Stimulated activated CD4-positive, alpha-beta T cell treated with anti-CD3 and anti-CD28 coated beads, Interleukin-1b, Interleukin-23, amount 100 ng/mL, for 1 hour (primary cell): ENCODE results near the gene C3orf80.
"Not testable (repeated sequence)": the region's sequence is repeated elsewhere in the genome, so short reads cannot be mapped to it uniquely, and the experiment has no call there.

Experiments
- DNase-seq, 2 donors: peaks; one replicate each; pipeline ENCODE4 v3.0.0-alpha.2; 2020; ENCODE audit warnings: low read depth in 2 of 2

The C3orf80 gene

DNA sequence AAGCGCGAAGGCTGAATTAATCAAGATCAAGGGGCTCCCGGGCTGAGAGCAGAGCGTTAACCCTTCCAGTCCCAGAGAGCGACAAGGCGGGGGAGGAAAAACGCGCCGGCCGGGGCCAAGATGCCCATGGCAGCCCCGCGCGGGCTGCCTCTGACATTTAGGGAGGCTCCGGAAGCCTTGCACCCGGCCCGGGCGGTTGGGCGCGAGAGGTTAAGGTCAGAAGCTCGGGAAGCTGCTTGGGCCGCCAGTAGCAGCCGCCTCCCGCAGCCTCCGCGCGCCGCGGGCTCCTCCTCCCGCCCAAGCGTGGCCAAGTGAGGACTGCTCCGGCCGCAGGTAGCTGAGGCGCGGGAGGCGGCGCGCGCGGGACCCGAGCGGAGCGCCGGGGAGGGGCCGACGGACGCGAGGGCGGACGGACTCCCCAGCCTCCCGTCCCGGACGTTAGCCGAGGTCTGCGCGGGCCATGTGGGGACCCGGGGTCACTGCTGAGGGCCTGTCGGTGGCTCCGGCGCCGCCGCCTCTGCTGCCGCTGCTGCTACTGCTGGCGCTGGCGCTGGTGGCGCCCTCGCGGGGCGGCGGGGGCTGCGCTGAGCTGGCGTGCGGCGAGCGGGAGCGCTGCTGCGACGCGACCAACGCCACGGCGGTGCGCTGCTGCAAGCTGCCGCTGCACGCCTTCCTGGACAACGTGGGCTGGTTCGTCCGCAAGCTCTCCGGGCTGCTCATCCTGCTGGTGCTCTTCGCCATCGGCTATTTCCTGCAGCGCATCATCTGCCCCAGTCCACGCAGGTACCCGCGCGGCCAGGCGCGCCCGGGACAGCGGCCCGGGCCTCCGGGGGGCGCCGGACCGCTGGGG lies at the start of gene C3orf80:
C3orf80 (plus strand) TSS at position 247 of the 850 bp plus-strand sequence; CDS start at position 461, 214 bp downstream.
- DNase-seq = no peak

DNA sequence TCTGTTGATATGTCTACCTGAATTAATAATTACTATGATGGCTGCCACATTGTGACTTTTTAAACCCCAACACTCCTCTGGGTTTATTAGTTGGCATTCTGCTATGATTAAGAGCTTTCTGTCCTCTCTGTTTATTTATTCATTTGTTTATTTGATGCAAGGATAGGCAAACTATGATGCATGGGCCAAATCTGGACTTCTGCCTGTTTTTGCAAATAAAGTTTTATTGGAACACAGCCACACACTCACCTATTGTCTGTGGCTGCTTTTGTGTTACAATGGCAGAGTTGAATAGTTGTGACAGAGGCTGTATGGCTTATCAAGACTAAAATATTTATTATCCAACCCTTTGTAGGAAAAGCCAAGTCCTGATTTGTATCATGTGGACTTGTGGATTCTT lies 48.3 kb upstream of the C3orf80 start:
- DNase-seq = no peak

DNA sequence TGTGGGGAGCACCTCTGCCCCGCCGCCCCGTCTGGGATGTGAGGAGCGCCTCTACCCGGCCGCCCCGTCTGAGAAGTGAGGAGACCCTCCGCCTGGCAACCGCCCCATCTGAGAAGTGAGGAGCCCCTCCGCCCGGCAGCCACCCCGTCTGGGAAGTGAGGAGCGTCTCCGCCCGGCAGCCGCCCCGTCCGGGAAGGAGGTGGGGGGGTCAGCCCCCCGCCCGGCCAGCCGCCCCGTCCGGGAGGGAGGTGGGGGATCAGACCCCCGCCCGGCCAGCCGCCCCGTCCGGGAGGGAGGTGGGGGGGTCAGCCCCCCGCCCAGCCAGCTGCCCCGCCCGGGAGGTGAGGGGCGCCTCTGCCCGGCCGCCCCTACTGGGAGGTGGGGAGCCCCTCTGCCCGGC lies 46.6 kb upstream of the C3orf80 start:
- DNase-seq = not testable (repeated sequence)

DNA sequence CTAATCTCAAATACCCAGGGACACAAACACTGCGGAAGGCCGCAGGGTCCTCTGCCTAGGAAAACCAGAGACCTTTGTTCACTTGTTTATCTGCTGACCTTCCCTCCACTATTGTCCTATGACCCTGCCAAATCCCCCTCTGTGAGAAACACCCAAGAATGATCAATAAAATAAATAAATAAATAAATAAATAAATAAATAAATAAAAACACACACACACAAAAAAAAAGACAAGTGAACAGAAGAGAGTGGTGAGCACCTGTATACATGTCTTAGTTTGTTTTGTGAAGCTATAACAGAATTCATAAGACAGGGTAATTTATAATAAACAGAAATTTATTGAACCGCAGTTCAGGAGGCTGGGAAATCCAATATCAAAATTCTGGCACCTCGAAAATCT lies 45.8 kb upstream of the C3orf80 start:
- not testable (repeated sequence) for DNase-seq

DNA sequence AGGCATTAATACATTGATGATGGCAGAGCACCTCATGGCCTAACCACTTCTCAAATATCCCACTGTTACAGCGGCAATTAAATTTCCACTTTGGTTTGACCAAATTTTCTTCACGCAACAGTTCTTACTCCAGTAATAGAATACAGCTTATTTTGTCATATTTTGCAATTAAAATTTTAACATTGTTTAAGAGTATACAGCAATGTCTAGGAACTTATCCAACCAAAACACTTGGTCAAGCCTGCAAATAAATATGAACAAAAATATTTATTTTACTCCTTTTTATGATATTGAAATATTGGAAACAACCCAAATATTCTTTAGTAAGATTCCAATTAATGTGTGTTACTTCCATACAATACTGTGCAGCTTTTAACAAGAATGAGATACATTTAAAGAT lies 45.3 kb upstream of the C3orf80 start:
- no peak for DNase-seq

DNA sequence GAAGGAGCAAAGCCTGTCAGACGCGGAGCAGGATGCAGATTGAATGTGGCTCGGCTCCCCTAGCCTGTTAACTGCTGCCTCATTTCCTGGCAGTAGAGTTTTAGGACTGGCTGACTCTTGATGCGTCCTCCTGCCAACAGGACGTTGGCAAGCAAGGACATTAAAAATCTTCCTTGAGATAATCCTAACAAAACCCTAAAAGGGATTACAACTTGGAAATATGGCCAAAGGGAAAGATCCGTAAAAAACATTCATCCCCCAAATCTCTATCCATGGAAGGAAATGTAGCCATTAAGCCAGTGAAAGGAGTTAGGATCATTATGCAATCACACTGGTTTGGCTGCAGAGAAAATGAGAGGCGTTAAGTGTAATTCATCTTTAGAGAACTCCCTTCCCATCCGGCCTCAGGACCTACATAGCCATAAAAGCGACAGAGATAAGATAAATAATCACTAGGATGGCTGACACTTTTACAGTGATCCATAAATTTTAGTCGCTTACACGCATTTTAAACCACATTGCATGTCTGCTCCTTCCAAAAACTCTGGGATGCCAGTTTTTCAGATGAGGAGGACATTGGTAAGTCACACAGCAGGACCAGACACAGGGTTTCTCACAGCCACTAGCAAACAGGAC lies 44.5 kb upstream of the C3orf80 start:
- DNase-seq = no peak

DNA sequence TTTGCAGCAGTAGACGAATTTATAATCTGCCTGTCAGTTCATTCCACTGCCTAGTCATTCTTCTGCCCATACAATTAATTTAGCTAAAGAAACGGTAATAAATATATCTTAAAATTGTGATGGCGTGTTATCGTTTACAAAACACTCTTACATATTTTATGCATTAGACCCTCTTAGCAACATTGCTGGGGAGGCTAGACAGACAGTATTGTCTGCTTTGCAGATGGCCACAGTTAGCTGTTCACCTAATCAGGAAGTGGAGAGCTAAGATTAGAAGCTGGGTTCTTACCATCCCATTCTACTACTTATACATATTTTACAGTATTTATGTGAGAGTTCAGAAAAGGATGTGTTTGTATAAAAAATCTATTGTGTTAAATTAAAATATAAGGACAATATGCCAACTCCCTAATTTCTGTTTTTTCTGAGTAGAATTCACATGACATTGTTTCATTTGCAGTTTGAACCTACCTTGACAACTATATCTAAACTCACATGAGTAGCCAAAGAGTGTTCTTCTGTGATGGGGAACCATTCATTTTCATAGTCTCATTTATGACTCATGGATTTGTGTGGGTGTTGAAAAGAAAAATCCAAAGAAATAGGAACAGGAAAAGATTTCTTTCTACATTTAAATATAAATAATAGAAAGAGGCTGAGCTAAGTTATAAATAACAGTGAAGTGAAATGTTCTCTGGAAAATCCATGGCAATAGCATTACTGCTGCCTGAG lies 41.7 kb upstream of the C3orf80 start:
- DNase-seq = no peak

DNA sequence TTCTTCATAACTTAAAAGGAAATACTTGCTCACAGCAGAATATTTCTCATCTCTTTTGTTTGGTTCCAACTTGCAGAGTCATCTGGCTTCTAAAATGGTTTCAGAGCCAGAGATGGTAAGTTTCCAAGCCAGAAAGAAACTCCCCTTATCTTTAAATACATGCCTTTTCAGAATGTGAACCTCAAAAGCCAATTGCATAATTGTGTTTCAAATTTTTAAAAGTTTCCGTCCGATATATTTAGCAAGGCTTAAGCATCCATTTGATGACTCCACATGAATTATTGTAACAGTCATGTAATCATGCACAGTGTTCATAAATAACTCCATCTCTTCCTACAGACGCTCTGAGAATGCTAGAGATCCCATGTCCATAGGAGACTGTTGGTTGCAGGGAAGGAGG lies 40.6 kb upstream of the C3orf80 start:
- DNase-seq = no peak

DNA sequence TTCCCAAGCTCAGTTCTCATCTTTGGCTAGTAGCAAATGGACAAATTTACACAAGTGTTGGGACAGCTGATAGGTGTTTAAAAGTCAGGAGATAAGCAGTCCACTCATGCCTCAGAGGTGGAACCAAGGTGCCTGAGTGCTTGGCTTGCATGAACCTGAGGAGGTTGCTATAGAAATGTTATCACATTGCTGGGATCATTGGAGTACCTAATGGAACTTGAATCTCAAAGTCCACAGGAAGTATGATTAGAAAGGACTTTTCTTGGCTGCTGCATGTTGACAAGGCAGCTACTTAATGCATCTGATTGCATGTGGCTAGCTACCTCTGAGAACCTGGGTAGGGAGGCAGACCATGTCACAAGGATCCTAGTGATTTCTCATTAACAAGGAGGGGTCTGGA lies 39.5 kb upstream of the C3orf80 start:
- no peak for DNase-seq

DNA sequence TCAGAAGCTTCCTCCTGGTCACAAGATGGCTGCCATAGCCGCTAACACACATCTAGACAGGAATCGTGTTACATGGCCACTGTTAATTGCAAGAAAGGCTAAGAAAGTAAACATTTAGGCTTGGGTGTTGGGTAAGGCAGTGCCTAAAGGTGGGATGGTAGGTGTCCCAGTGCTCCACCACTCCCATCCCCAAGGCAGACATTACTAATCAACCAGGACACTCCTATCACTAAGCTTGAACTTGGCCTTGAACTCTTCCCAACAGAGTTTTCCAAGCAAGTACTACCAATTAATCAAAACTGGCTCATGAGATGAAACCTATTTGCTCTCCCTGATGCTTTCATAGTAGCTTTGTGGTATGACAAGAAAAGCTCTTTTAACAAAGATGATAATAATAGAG lies 37.9 kb upstream of the C3orf80 start:
- no peak for DNase-seq

DNA sequence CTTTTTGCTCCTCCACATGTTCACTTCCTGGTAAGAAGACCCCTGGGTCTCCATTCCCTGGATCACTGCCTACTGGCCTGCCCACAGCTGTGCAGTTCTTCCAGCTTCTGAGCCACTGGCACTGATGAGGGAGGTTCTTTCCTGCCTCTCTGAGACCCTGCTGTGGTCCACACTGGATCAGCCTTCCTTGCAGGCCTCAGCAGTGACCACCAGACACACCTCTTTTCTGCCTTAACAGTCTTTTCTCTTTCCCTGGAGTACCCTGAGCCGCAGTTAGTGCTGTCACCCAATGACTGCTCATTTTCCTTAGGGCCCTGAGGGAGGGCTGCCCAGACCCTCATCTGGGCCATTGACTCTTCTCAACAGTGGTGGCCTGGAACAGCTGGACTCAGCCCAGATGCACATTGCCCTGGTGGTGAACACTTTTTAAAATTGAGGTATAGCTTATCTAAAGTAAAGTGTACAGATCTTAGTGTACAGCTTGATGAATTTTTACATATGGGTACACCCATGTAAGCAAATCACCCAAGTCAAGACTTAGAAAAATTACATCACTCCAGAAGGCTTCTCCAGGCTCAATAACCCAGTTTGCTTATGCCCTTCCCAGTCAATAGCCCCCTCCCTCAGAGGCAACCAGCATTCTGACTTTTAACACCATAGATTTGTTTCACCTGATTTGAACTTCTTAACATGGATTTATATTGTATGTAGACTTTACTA lies 32.8 kb upstream of the C3orf80 start:
- DNase-seq = no peak

DNA sequence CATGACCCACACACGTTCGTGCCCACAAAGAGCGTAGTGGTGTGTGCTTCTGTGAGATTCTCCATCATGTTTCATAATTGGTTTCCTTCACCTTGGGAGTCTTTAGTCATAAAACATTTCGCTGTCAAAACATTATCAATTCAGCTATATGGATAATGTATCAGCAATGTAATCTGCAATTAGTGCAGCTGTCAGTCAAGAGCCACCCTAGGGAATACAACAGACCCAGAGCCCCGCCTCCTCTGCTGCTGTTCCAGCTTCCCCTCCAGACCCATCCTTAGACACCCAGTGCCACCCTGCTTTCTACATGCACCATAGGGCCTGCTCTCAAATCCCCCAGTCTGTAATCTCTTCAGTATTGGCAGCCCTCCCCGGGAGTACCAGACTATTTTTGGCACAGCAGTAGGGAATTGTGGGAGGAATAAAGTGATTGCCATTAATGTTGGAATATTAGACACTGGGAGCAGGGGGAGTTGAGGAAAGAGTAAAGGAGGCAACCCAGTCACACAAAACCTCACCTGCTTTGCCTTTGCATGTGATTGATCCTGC lies 31.5 kb upstream of the C3orf80 start:
- no peak for DNase-seq

DNA sequence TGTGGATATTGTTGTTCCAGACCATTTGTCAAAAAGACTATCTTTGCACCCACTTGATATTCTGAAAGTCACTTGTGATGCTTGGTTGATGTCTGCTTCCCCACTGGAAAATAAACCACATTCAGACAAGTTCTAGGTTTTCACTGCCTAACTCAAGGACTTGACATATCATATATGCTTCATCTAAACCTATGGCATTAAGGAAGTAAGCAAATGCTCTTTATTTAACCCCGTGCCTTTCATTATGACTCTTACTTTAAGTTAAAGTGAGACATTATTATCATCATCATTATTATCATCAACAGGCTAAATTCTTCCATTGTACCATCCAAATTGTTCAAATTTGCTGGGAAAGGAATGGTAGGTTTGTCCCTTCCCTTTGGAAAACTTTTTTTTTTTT lies 30.8 kb upstream of the C3orf80 start:
- DNase-seq = no peak

DNA sequence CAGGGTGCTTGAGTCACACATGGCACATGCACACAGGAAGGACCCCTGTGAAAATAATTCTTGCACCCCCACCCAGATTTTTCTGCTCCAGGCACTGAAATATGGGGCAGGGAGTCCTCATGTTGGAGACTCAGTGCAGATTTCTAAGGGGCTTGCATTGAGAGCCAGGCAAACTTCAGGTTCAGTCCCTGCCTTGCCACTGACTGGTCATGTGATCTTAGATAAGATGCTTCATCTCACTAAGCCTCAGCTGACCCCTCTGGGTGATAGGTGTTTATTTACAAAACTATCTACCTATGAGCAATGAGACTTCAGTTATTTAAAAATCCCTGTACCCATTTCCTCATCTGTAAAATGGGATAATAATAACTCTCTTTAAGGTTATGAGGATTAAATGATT lies 30.1 kb upstream of the C3orf80 start:
- no peak for DNase-seq

DNA sequence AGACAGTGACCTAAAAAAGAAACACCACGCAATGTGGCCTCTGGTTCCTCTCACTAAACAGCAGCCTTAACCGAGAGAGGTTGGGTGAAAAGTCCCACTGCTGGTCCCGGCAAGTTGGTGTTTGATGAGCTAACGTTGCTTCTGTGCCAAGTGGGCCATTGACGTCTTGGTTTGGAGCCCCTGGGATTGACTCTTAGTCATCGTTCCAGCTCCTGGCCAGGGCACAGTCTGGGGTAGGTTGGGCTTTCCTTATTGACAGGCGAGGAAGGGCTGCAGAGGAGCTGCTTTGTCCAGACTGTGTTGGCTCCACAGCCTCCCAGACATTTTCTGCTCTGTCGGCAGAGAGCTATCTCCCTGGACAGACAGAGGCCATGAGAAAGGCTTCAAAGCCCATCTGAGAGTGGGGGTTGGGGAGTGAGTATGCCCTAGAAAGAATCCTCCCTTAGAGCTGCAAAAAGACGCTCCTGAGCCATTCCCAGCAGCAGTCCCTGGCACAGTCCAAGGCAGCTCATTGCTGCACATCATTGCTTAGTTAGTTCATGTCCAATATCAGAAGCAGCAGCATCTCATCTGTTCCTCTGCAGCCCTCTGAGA lies 28.6 kb upstream of the C3orf80 start:
- no peak for DNase-seq

DNA sequence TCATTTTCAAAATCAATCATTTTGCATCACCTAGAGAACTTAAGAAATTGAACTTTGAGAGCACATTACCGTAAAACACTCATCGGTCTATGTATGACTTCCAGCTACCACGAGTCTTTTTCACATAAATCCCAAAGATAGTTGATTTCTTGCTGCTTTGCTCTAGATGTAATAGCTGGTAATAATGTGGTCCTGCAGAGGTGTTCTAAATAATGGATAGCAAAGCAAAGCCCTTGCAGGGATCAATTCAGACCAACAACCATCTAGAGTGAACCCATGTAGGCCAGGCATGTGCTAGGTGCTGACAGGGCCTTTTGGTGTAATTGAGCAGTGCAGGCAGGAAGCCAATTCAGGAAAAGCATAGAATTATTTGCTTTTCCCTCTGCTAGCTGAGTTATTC lies 26.1 kb upstream of the C3orf80 start:
- DNase-seq = no peak

DNA sequence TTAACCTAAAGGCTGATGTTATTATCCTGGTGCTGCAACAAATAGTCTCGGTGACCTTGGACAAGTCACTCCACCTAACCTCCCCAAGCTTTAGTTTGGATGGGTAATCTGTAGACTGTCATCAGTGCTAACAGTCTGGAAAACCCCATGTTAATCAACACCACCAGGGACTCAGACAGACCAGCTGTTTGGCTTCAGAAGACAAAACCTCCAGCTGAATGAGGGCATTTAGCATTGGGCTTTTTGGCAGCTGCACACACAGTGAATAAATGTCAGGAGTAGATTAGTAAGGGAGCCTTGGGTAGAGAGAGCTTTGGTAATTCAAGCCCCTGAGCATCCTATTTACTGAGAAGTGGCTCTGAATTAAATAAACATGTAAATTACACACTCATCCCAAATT lies 24.9 kb upstream of the C3orf80 start:
- no peak for DNase-seq

DNA sequence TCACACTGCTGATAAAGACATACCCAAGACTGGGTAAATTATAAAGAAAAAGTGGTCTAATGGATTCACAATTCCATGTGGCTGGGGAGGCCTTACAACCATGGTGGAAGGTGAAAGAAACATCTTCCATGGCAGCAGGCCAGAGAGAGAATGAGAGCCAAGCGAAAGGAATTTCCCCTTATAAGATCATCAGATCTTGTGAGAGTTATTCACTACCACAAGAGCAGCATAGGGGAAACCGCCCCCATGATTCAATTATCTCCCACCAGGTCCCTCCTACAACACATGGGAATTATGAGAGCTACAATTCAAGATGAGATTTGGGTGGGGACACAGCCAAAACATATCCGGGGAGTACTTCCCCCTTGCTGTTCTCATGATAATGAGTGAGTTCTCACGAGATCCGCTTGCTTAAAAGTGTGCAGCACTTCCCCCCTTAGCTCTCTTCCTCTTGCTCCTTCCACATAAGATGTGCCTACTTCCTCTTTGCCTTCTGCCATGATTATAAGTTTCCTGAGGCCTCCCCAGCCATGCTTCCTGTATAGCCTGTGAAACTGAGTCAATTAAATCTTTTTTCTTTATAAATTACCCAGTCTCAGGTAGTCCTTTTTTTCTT lies 20.7 kb upstream of the C3orf80 start:
- not testable (repeated sequence) for DNase-seq

DNA sequence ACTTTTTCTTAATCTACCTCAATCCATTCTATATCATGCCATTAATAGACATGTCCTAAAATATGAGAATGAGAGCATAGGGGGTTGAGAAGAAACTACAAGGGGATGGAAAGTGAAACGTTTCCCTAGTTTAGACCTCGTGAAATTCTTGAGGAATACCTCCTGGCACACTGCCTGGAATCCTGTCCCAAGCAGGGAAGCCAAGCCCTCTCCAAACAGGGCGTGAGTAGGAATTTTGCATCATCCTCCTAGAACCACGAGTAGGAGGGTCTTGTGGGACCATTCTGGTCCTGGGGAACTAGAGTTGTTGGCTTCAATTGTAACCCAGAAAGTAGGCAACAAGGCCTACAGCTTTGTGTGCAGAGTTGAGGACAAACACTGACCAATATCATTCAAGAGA lies 19.6 kb upstream of the C3orf80 start:
- DNase-seq = no peak

DNA sequence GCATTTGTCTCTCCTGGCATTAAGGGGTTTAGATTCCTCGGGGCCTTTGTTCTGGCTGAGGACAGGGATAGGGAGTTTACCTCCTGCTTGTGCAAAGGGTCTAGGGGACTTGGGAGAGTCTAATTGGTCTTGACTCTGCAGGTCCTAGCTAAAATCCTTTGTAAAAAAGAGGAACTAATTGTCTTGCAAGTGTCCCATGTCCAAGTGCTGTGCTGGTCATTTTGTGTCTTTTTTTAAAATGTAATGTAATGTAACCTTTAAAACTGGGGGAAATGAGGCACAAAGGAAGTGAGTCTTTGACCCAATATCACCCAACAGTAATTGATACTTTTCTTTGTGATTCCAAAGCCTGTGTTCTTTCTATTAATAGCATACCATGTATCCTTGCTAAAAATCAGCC lies 14.9 kb upstream of the C3orf80 start:
- no peak for DNase-seq

DNA sequence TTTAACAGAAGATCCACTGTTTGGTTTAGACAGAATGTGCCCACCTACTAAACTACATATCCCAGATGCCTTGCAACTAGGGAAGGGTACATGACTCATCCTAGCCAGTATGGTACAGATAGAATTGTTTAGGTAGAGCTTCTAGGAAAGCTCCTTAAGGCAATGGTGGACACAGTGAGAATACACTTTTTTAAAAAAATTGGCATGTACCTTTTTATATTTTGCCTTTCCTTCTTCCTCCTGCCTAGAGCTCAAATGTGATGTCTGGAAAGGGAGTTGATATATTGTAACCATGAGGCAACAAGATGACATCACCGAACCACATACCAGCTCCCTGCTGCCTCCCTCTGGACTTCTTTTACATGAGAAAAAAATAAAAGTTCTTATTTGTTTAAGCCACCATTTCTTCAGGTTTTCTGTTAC lies 14.4 kb upstream of the C3orf80 start:
- no peak for DNase-seq
